HepG2 (cell line): ENCODE measurements around the gene VAV2. TPM values are rescaled to one million over a fixed set of nuclear protein-coding genes. Genes with fewer than 3 reads are reported as not detected.

Source experiments
- MATR3 ChIP-seq: sonication (generic); formaldehyde crosslinking; IDR thresholded peaks from 2 replicates; pipeline ENCODE4 v1.4.0; 2020; ENCODE audit warnings: missing genetic modification reagents
- NKX3-1 ChIP-seq: sonication (generic); formaldehyde crosslinking; IDR thresholded peaks from 2 replicates; pipeline ENCODE4 v1.5.0; 2020; ENCODE audit warnings: missing genetic modification reagents
- NR2F6 ChIP-seq, 2 experiments: IDR thresholded peaks; 2 replicates each; pipeline ENCODE4 v1.6.1; 2016; ENCODE audit warnings: antibody characterized with exemption in 1 of 2, mild to moderate bottlenecking in 1 of 2
- RERE ChIP-seq: IDR thresholded peaks from 2 replicates; pipeline ENCODE4 v1.6.1; 2016; ENCODE audit warnings: low read depth, missing genetic modification reagents, missing compliant biosample characterization
- SATB2 ChIP-seq: sonication (generic); formaldehyde crosslinking; IDR thresholded peaks from 2 replicates; pipeline ENCODE4 v1.5.0; 2020; ENCODE audit warnings: missing genetic modification reagents
- SRY ChIP-seq: sonication (generic); formaldehyde crosslinking; IDR thresholded peaks from 2 replicates; pipeline ENCODE4 v1.8.0; 2022; ENCODE audit warnings: mild to moderate bottlenecking, missing genetic modification reagents
- ZBTB43 ChIP-seq: sonication (generic); formaldehyde crosslinking; conservative IDR thresholded peaks from 2 replicates; pipeline ENCODE4 v1.4.0; 2020; ENCODE audit warnings: missing genetic modification reagents
- polyA plus RNA-seq, 8 experiments: library from polyadenylated mRNA; depleted of rRNA in 3 of 8; stranded (reverse) in 7 of 8; unstranded in 1 of 8; fragments of >200 nt; fragmentation: Illumina TruSeq in 4 of 8; extraction: Trizol in 4 of 8; gene quantifications; 2 replicates each; pipeline versions ENCODE4 v1.2.1 to v1.2.3, GENCODE V29; 2011 to 2016; ENCODE audit warnings: low read depth in 4 of 8, missing spikeins in 1 of 8, mixed read lengths in 1 of 8; ENCODE audit not compliant: insufficient read depth in 1 of 8
- total RNA-seq, 5 experiments: library from RNA; depleted of rRNA; stranded (reverse); fragments of >200 nt; fragmentation: Illumina TruSeq; extraction: Trizol; gene quantifications; 2 replicates each; pipeline ENCODE4 v1.2.3, GENCODE V29; 2016; ENCODE audit warnings: low read depth in 1 of 5

The VAV2 gene
- total and polyA plus RNA-seq, 2 of the 13 experiments (the other 11 are each of a cell fraction or from before 2014, with no cell fraction given), result 22.5 to 22.9 TPM

- TF ChIP-seq RERE (CRISPR knock-in tag) (no peak), NKX3-1 (no peak), SRY (CRISPR knock-in tag) (no peak), SATB2 (CRISPR knock-in tag) (no peak), MATR3 (CRISPR knock-in tag) (no peak), NR2F6 (IDR thresholded peaks at IDR 0.05) (no peak), NR2F6 (CRISPR knock-in tag; IDR thresholded peaks at IDR 0.05) (no peak), ZBTB43 (CRISPR knock-in tag) (no peak)
Measured at GRCh38 chr9:133876836-133877235, 115.3 kb downstream of the VAV2 start (continued).
